ENCODE measurements around the gene LMTK3.

LMTK3 gene

DNA sequence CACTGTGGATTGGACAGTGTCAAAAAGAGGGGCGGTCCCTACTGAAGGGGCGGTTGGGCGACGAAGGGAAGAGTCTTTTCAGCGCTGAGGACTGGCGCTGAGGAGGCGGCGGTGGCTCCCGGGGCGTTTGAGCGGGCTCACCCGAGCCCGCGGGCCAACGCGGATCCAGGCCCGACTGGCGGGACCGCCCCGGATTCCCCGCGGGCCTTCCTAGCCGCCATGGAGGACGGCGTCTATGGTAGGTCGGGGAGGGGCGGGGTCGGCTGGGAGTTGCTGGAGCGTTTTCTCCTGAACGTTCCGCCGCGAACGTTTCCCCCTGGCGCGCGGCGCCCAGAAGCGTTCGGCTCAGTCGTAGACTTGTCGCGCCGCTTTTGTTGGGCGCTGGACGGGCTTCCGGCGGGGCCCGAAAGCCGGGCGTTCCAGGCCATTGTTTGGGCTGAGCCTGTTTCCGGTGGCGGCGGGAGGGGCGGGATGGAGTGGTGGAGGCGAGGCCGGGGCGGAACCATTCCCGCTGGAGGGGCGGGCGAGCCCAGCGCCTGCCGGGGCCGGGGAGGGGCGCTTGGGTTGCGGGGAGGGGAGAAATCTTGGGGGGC is 42.2 kb downstream of the LMTK3 start, which contains the start of gene CYTH2:
TSS of gene CYTH2 (plus strand) at position 81 of the 593 bp plus-strand sequence. CDS start at position 220, 139 bp downstream.
- ATAC-seq, result peak; percentile 18 to 20

DNA sequence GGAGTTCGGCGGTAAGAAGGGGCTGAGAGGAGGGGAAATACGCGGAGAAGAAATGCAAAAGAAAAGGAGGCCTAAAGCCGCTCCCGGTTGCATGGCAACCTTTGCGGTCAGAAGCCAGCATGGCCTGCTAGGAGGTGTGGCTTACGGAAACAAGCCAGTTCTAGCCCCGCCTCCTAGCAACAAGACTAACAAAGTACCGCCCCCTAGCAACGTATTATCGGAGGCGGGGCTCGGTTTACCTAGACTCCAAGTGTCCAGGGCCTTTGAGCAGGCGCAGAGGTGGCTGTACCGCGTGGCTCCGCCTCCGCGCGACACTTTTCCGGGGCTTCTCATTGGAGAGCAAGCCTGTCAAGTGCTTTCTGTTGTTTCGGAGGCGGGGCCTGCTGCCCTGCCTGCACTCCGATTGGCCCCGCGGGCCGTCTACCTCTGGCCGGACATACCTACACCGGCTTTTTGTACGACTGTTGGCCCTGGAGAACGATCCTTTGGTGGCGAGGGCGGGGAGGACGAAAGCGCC is 42.8 kb downstream of the LMTK3 start:
- peak; percentile 92 to 95 for ATAC-seq

DNA sequence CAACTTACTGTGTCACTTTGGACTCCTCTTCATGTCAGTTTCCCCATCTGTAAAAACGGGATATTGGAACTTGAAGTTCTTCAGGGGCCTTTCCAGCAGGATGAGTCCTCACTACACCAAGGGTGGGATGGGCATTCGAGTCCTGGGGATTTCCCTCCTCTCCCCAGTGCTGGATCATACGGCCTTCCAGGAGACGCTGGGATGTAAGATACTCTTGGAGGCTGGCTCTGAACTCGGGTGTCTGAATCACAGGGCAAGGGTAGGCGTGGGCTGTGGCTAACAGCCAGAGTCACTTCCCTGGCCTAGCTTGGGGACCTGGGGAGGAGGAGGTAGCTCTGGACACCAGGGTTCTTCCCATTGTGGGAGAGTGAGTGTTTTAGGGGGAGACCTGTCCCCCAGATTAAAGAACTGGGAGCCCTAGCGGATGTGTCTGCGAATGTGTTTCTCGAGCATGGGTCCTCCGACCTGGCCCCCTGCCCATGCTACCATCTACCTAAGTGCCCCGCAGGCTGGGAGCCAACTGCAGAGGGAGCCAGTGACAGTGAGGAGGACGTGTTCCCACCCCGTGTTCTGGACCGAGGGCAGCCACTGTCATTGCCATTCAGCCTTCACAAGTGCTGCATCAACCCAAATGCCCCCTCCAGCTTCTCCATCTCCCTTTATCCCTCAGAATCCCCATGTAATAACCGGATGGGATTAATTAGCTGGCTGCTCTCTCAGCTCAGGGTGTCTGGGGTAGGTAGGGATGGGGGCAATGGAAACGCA is 44.9 kb downstream of the LMTK3 start:
- no peak for ATAC-seq

DNA sequence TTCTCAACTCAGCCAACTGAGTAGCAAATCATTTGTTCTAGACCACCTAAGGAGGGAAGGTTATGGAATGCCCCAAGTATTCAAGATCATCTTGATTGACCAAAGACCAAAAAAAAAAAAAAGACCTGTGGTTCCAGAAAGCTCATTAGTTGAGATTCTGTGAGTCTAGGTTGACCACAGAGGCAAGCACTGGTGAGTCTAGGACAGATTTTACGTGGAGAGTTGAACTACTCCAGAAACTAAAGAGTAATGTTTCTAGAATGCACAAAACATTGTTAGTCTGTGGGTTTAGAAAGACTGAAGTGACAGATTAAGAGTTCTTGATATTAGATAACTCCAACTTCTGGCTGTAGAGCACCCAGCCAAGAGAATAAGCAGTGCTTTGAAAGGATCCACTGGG is 46.4 kb downstream of the LMTK3 start:
- no peak for ATAC-seq

DNA sequence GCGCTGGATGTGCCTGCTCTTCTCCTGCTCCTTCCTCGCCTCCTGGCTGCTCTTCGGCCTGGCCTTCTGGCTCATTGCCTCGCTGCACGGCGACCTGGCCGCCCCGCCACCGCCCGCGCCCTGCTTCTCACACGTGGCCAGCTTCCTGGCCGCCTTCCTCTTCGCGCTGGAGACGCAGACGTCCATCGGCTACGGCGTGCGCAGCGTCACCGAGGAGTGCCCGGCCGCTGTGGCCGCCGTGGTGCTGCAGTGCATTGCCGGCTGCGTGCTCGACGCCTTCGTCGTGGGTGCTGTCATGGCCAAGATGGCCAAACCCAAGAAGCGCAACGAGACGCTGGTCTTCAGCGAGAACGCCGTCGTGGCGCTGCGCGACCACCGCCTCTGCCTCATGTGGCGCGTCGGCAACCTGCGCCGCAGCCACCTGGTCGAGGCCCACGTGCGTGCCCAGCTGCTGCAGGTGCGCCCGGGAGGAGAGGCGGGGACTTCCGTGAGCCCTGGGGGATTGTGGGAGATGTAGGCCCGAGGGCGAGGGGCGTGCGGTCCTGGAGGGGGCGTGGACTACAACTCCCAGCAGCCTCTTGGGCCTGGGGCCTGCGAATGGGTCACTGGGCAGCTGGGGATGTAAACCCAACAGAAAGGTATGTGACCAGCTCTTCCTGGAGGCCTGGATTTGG is 49.5 kb downstream of the LMTK3 start:
- no peak for ATAC-seq

DNA sequence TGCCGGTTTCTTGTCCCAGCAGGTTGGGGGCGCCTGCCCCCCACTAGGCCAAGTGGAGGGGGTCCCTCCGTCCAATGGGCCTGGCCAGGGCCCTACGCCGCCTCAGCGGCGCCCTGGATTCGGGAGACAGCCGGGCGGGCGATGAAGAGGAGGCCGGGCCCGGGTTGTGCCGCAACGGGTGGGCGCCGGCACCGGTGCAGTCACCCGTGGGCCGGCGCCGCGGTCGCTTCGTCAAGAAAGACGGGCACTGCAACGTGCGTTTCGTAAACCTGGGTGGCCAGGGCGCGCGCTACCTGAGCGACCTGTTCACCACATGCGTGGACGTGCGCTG is 50.0 kb downstream of the LMTK3 start:
- ATAC-seq, result no peak

DNA sequence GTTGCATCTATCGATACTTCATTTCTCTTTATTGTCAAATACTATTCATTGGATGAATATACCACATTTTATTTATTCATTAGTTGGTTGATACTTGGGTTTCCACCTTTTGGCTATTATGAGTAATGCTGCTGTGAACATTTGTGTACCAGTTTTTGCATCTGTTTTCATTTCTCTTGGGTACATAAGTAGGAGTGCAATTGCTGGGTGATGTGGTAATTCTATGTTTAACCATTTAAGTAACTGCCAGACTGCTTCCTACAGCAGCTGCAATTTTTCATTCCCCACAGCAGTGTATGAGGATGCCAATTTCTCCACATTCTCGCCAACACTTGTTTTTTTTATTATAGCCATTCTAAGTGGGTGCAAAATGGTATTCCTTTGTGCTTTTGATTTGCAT is 53.6 kb downstream of the LMTK3 start:
- no peak for ATAC-seq

DNA sequence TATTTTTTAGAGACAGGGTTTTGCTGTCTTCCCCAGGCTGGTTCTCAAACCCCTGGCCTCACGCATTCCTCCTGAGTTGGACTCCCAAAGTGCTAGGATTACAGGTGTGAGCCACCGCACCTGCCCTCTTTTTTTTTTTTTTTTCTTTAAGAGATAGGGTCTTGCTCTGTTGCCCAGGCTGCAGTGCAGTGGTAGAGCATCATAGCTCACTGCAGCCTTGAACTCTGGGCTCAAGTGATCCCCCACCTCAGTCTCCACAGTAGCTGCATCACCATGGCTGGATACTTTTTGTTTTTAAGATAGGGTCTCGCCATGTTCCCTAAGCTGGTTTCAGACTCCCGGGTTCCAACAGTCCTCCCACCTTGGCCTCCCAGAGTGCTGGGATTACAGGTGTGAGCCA is 54.8 kb downstream of the LMTK3 start:
- no peak for ATAC-seq

DNA sequence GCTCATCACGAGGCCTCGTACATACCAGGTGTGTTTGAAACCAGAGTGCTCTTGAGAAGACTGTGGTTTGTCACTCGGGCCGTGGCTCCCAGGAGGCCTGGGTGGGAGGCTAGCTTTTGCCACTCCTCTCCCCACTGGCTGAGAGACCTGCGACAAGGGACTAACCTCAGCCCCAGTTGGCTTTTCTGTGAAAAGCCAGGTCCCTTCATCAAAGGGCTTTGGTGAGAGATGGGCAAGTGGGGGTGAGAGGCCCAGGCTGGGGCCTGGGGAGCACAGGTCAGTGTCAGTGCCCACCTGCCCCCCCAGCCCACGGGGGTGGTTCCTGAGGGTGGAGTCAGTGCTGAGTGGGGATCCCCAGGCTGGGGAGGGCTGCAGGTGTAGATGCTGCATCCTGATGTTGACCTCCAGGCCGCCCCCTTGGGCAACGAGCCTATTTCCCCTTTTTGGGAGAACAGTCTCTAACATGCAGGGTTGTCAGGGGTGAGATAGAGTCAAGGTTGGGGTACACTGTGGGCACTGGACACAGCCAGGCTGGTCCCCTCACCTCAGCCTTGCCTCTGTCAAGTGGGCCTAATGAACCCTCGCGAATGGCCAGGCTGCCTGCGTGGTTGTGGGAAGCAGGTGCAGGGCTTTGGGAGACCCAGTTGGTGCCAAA is 55.6 kb downstream of the LMTK3 start:
- no peak for ATAC-seq

DNA sequence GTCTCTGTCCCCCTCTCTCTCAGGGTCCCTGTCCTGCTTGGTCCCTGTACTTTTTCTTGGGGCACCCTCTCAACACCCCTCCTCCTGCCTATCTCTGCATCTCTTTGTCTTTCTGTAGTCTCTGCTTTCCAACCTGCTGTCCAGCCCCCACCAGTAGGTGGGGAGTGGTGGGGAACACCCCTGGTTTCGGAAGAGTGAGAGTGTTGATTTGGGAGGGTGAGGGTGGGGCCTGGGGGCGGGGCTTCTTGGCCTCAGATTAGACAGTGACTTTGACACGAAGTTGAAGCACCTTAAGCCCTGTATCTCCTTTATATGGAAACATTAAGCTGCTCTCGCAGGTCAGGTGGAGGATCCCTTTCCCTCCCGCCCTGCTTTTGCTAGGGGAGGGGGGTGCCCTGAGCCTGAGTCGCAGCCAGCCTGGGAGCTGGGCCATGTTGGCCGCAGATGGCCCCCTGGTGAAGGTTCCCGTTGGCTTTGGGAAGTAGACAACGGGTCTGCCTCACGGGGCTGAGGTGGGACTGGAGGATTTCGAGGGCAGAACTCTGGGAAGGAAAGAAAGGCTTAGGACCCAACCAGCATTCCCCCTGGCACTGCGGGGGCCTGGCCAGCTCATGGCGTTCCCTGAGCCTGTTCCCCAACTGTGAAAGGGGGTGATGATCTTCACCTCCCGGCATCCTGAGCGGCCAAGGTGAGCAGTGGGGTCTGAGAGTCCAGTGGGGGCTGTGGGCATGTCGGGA is 56.3 kb downstream of the LMTK3 start, which contains the start of gene KCNJ14:
TSS of gene KCNJ14 (plus strand) at position 404 of the 737 bp plus-strand sequence. CDS start 6,151 bp downstream, outside the sequence.
- ATAC-seq, result no peak

DNA sequence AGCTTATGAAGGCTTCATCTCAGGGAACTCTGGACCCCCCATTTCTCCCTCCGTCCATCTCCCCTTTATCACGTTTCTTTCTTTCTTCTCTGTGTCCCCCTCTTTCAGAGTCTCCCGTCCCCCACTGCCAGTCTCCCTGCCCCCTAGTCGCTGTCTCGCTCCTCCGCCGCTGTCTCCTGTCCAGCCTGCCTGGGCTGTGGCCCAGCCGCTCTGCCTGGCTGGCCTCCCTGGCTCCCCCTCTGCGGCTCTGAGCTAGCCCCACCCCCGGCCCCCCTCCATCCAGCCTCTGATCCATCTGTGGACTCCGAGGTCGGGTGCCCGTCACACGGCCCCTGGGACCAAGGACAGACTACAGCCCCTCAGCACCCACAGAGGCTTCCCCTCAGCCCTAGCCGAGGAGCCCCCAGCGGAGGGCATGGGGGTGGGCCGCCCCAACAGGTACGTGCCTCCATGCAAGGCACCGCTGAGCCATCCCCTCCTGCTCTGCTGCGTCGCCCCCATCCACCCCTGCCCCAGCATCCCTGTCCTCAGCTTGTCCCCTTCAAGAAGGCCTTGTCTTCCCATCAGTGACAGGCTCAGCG is 57.4 kb downstream of the LMTK3 start:
- no peak for ATAC-seq

DNA sequence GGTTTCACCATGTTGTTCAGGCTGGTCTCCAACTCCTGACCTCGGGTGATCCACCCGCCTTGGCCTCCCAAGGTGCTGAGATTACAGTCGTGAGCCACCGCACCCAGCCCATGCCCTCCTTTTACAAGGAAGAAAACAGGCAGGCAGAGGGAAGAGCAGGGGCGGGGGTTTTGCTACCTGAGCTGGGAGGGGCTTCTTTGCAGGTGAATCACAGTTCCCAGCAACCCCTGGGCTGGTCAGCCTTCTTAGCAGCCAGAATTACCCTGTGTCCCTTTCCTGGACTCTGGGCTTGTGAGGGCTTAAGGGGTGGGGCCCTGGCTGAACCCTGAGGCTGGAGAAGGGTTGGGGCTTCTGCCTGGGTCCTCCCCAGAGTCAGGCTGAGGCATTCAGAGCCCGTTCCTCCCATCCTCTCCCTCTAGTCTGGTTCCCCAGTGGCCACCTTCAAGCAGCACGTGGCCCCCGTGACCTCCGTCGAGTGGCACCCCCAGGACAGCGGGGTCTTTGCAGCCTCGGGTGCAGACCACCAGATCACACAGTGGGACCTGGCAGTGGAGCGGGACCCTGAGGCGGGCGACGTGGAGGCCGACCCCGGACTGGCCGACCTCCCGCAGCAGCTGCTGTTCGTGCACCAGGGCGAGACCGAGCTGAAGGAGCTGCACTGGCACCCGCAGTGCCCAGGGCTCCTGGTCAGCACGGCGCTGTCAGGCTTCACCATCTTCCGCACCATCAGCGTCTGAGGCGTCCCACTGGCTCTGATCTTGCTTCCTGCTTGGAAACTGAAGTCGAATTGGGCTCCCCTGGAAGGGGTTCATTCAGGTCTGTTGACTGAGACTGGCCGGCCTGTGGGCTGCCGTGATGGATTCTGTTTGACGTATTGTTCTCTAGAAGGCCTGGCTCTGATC is 59.1 kb downstream of the LMTK3 start:
- no peak for ATAC-seq

DNA sequence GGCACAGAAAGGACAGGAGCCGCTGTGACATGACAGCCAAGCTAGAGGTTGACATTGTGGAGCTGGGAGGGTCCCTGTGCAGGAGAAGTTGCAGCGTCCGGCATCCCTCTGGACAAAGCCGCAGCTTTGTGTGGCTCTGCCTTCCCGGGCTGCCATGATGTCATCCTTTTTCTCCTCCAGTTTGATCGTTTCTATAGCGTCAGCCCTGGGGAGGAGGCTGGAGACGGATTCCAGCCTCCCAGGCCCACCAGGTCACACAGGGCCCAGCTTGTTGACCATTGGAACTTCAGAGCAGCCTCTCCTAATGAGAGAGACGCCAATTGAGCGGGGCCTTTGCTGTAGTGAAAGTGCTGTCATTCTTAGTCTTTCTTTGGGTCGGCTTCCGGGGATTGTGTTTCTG is 60.0 kb downstream of the LMTK3 start:
- ATAC-seq, result no peak

DNA sequence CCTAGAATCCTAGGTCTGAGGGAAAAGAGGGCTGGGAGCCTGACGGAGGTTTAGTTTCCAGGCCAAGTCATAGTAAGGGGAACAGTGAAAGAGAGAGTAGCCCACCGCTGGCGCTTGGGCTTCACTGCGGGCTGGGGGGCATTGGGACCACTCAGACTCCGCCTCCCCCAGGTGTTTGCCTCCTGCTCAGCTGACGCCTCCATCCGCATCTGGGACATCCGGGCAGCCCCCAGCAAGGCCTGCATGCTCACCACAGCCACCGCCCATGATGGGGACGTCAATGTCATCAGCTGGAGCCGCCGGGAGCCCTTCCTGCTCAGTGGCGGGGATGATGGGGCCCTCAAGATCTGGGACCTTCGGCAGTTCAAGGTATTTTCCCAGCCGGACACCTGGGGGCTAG is 60.8 kb downstream of the LMTK3 start:
- no peak for ATAC-seq

DNA sequence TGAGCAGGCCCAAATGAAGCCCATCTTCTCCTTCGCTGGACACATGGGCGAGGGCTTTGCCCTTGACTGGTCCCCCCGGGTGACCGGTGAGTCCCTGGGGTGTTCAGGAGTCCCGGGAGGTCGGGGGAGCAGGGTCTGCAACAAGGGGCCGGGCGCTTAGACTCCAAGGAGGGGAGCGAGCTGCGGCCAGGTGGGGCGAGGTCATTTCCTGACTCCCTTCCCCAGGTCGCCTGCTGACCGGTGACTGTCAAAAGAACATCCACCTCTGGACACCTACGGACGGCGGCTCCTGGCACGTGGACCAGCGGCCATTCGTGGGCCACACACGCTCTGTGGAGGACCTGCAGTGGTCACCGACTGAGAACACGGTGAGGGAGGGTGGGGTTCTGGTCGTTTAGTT is 61.2 kb downstream of the LMTK3 start:
- no peak for ATAC-seq

DNA sequence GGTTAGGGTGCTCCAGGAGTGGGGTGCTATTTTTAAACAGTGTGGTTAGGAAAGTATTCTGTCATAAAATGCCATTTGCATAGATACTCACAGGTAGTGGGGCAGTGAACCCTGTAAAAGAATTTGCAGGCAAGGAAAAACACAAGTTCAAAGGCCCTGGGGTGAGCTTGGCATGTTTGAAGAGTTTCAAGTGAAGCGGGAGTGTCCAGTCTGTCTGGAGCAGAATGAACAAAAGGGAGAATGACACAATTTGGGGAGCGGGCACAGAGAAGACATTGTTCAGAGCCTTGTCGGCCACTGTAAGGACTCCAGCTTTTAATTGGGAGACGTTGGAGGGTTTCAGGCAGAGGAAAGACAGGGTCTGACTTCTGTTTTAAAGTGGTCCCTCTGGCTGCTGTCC is 63.1 kb downstream of the LMTK3 start:
- ATAC-seq, result no peak

DNA sequence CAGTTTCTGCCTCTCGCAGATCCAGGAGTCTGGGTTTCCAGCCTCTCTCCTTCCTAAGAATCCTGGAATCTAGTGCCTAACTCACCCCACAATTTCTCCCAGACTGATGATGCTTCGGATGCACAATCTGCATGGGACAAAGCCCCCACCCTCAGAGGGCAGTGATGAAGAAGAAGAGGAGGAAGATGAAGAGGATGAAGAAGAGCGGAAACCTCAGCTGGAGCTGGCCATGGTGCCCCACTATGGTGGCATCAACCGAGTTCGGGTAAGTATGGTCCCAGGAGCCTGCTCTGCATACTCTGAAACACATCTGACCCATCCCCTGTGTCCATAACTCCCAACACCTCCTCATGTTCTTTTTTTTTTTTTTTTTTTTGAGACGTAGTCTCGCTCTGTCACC is 65.1 kb downstream of the LMTK3 start:
- ATAC-seq, result no peak

DNA sequence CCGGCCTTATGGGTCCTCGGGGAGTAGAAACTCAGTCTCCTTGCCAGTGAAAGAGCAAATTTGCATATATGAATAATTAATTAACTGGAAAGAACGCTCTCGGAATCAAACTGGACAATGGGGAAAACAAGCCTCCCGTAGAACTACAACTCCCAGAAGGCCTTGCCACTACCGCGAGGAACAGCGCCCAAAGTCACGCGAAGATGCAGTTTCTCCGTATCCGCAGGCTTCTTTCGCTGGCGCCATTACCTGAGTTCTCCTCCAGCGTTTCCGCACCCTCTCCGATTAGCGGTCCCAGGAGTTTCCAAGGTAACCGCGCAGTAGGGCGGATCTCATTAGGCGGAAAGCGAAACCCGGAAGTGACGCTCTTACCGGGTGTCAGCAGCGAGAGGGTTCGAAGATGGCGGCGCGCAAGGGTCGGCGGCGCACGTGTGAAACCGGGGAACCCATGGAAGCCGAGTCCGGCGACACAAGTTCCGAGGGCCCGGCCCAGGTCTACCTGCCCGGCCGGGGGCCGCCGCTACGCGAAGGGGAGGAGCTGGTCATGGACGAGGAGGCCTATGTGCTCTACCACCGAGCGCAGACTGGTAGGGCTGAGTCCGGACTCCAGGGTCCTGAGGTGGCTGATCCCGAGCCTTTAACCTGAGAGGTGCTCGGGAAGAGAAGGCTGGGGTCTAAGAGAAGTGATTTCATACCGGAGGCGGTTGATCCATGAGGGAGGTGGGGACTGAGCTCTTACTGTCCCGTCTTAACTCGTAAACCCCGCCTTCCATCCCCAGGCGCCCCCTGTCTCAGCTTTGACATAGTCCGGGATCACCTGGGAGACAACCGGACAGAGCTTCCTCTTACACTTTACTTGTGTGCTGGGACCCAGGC is 65.8 kb downstream of the LMTK3 start, which contains the start of gene GRWD1:
TSS of gene GRWD1 (plus strand) at position 378 of the 876 bp plus-strand sequence. CDS start at position 401, 23 bp downstream.
- ATAC-seq, result peak; percentile 95

DNA sequence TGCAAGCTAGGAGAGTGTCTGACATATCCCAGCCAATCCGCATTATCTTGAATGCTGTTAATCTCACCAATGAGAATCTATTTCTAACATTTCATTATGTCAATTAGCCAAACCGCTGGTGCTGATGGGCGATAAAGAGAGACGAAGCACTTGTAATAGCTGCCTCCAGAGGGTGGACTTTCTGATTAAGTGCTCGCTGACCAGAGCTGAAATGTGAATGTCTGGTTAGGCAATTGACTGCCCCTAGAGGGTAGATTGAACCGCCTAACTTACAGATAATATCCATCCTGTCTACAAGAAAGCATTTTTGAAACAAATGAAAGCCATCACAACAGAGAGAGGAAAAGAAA is 66.4 kb downstream of the LMTK3 start:
- ATAC-seq, result peak; percentile 7 to 12

DNA sequence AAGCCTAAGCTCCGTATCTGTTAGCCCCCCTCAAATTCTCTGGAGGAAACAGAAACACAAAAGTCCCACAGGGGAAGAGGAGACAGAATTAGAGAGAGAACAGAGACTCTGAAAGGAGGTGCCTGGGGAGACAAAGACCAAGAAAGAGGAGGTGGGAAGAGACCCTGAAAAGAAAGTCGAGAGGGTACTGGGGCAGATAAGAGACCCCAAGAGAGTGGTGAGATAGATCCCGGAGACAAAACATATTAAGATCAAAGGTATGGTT is 66.8 kb downstream of the LMTK3 start:
- no peak for ATAC-seq

Measured in activated CD4-positive, CD25-positive, alpha-beta regulatory T cell treated with anti-CD3 and anti-CD28 coated beads, Interleukin-2, amount 50 U/mL, for 24 hours (primary cell).